HG03469 (cell line): Measurements from ENCODE around the gene TMC2.

Experiments used
- ATAC-seq: cut with Tn5 transposase; IDR thresholded peaks from one replicate; pipeline ENCODE4 v1.9.1; 2021; ENCODE audit warnings: mild to moderate bottlenecking, moderate library complexity, moderate number of reproducible peaks; ENCODE audit not compliant: unreplicated experiment

TMC2 gene

DNA sequence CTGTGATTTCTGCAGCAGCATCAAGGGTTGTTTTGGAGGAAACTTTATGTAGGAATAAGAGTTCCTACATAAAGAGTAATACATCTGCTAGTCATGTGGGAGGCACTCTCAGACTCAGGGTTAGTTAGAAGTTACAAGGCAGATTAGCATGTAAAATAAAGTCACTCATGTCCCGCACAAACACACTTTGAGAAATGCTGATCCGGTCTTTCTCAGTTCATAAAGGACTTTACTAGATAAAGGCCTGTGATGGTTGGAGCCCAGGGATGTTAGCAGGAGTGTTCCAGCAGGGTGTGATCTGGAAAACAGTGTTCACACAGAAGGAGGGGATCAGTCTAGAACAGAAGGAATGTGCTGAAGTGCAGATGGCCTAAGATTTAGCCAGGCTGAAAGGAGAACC lies 83.0 kb downstream of the TMC2 start:
- ATAC-seq: no peak

DNA sequence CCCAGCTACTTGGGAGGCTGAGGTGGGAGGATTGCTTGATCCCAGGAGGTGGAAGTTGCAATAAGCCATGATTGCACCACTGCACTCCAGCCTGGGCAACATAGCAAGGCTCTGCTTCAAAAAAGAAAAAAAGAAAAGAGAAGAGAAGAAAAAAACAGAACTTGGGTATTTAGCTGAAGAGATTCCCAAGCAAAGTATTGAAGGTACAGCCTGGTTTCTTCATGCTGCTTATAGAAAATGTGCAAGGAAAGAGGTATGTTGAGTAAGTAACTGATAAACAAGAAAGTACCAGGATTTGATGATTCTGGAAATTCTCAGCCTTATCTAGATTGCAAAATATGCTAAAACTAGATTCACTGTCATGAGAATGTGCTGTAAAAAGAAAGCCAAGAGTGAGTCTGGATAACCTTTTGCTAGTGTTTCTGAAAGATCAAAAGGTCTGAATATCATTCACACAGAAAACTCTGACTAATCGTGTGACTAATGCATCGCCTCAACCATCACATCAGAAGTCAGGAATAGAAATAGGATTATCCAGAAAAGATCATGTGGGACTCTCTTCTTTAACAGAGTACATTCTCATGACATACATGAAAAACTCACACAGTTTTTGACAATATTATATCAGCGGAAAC lies 83.7 kb downstream of the TMC2 start:
- ATAC-seq: no peak

DNA sequence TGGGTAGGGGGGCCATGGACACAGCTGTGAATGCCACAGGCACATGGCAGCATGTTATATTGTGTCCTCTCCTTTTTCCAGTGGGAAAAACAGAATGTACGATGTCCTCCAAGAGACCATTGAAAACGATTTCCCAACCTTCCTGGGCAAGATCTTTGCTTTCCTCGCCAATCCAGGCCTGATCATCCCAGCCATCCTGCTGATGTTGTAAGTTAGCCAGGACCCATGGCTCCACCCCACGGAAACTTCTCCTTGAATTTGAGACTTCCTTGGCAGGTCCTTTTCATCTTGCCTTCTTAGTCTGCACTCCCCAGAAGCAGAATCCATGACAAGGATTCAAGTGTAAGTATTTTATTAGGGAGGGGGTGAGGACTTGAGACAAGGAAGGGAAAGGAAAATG lies 87.8 kb downstream of the TMC2 start:
- no peak for ATAC-seq

DNA sequence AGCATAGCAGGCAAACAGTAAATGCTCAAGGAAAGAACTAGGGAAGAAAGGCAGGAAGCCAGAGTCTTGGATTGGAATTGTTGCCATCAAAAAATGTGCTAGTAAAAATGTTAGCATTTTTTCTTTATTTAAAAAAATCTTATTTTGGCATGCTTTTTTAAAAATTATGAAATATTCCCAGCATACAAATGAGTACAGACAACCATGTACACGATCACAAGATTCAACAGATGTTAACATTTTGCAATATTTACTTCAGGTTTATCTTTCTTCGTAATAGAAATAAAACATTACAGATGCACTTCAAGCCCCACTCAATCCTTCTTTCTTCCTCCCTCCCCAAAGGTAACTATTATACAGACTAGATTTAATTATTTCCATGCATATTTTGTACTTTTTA lies 88.7 kb downstream of the TMC2 start:
- no peak for ATAC-seq

DNA sequence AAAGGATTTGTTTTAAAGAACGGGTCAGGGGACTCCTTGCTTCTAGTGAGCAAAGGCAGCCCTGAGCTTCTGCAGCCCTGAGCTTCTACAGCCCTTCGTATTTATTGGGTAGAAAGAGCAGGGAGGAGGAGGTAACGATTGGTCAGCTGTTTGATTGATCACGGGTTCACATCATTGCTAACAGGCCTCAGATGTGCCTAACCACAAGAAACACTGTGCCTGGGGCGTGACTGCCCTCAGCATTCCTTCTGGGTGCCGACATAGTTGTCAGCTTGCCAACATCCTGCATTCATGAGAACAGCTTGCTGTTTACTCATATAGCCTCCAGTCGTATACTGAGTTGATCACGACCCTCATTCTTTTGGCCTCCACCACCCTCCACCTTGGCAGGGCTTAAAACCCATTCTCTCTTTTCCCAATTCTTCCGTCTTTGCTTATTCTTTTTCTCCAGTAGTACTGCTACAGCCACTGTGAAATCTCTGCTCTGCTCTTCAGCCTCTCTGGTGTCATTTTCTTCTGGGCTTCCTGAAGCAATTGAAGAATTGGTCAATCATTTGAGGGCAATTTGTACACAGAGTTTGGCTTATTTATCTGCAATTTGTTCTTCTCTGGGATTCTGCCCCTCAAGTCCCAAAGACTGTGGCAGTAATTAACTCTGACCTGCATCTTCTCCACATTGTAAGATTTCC lies 90.6 kb downstream of the TMC2 start:
- no peak for ATAC-seq

DNA sequence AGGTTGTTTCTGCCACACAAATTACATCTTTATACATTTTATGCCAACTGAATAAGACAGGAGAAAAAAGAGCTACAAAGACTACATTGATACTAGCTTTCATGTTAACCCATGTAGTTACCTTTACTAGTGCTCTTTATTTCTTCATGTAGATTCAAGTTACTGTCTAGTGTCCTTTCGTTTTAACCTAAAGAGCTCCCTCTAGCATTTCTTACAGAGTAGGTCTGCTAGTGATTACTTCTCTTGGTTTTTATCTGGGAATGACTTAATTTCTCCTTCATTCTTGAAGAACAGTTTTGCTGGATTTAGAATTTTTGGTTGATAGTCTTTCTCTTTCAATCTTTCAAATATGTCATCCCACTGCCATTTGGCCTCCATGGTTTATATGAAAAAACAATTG lies 94.9 kb downstream of the TMC2 start:
- ATAC-seq: no peak

DNA sequence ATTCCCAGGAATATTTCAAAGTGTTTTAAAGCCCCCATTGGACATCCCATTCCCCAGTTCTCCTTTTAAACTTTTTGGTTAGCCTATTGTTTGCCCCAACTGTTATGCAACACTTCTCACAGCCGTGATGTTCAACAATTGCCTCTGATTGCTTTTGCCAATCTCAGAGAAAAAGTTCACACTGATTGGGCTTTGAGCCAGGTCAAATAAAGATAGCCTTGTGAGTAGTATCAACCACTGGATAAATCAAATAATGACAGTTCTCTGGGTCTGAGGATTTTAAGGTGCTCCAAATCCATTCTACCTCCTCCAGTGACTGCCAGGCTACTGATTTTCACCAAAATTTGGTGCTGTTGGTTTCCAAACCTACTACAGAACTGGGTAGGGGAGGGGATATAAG lies 97.0 kb downstream of the TMC2 start:
- ATAC-seq: no peak

DNA sequence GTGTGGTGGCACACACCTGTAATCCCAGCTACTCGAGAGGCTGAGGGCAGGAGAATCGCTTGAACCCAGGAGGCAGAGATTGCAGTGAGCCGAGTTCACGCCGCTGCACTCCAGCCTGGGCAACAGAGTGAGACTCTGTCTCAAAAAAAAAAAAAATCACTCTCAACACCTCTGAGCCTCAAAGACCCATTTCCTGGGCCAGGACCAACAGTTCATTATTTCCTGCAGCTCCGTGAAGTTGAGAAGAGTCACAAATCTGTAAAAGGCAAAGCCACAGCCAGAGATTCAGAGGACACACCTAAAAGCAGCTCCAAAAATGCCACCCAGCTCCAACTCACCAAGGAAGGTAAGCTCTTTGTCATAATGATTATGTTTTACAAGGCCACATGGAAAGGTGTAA lies 100.9 kb downstream of the TMC2 start:
- no peak for ATAC-seq

DNA sequence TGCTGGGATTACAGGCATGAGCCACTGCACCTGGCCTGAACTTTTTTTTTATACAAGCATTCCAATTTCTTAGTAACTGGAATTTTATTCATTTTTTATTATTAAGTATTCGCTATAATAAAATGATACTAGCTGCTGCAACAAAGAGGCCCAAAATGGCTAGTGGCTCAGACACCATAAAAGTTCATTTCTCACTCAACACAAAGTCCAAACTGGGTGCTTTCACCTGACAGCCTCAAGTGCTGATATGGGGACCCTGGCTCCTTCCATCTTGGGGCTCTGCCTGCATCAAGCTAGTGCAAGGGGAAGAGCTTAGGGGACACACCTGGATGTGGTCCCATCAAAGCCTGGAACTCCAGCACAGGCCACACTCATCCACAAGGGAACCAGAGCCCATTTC lies 103.9 kb downstream of the TMC2 start:
- ATAC-seq: no peak

DNA sequence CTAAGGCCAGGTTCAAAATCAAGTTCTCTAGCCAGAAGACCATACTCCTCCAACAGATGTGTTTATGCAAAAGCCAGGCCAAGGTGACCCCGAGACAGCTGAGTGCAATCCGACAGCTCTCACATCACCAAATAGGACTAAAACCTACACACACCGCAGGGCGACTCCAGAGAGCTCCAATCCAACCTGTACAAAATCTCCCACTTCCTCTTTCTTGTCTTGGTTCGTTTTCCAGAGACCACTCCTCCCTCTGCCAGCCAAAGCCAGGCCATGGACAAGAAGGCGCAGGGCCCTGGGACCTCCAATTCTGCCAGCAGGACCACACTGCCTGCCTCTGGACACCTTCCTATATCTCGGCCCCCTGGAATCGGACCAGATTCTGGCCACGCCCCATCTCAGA lies 104.5 kb downstream of the TMC2 start:
- ATAC-seq: no peak

DNA sequence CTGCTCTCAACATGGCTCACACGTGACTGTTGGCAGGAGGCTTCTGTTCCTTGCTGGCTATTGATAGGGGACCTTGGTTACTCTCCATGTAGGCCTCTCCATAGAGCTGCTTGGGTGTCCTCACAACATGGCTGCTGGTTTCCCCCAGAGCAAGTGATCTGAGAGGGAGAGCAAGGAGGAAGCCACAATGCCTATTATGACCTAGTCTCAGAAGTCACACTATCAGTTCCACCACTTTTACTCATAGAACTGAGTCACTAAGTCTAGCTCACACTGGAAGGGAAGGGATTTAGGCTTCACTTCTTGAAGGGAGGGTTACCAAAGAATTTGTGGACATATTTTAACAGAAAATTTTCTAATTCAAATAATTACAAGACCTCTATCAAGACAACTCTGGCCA lies 107.3 kb downstream of the TMC2 start:
- no peak for ATAC-seq

DNA sequence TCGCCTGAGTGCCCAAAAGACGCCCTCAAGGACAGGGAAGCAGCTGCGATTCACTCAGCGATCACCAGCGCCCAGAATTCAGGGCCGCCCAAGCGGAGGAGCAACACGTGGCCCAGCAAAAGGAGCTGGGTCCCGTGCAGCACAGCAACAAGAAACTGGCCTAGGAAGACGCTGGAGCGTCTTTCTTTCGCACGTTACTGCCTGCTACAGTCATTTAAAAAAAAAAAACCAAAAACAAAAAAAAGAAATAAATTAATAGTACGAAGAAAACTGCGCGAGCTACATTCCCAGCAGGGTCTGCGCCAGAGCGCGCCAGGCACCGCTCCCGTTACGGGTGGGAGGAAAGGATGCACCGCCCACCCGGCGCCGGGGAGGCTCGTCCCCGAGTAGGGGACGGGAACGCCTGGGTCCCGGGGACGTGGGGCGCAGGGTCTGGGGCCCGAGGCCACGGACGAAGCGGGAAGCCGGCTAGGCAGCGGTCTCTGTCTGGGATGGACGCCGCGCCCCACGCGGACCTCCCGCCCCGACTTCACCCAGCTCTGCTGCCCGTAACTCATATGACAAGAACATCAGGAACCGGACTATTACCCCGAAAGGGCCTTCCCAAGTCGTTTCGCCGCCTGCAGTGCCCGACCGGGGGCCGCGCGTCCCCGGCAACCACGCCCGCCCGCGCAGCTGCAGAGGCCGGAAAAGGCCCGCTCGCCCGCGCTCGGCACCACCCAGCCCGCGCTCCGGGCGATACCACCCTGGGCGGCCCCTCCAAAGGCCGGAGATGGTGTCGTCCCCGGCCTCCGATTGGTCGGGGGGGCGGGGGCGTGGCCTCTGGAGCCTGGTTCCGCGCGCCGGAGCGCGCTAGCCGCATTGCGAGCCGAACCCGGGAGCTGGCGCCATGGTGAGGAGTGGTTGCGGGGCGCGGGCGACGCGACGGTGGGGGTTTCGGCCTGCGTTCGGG lies 115.7 kb downstream of the TMC2 start, which contains the start of gene NOP56:
TSS of gene NOP56 (plus strand) at position 861 of the 952 bp plus-strand sequence. CDS start at position 890, 29 bp downstream.
- peak; percentile 62 for ATAC-seq

DNA sequence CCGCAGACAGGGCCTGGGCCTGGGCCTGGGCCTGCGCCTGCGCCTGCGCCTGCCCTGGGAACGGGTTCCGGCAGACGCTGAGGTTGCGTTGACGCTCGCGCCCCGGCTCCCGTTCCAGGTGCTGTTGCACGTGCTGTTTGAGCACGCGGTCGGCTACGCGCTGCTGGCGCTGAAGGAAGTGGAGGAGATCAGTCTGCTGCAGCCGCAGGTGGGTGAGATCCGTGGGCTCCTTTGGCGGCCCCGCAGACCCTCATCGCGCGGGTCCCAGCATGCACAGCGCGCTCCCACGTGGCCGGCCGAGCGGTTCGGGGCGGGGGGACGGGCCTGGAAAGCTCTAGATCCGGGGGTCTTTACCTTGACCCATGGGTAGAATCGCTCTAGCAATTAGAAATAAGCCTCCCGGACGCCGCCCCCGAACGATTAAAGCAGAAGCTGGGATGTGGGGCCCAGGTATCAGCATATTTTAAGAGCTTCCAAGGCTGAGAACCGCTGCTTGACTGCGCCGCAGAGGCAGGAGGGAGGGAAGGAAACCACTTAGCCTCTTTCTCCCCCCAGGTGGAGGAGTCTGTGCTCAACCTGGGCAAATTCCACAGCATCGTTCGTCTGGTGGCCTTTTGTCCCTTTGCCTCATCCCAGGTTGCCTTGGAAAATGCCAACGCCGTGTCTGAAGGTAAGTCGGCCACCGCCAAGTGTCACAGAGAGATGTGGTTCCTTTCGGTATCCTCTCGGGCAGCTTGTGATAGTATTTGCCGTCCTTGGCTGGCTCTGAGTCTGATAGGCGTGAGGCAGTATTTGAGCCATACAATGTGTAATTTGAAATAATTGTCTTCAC lies 116.6 kb downstream of the TMC2 start:
- peak; percentile 20 for ATAC-seq

DNA sequence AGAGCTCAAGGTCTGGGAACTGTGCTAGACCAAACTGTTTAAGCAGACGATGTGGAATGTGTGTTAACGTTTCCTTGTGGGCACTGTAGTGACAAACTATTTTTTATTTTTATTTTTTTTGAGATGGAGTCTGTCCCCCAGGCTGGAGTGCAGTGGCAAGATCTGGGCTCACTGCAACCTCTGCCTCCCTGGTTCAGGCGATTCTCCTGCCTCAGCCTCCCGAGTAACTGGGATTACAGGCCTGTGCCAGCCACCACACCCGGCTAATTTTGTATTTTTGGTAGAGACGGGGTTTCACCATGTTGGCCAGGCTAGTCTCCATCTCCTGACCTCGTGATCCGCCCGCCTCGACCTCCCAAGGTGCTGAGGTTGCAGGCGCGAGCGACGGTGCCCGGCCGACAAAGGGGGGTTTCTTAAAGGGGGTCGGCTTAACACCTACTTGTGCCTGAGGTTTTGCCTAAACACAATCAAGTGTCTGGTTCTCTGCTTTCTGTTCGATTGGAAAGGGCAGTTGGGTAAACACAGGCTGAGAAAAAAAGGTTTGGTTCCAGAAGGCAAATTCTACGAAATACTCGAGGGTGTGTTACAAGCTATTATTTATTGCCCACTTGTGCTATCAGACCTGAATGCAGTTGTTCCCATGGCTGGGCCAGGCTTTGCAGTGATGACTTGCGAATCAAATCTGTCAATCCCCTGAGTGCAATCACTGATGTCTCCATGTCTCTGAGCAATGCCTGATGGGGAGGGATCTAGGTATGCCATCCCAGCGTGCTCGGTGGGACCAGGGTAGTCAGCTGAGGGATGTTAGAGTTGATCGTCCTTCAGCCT lies 117.4 kb downstream of the TMC2 start:
- ATAC-seq: no peak

DNA sequence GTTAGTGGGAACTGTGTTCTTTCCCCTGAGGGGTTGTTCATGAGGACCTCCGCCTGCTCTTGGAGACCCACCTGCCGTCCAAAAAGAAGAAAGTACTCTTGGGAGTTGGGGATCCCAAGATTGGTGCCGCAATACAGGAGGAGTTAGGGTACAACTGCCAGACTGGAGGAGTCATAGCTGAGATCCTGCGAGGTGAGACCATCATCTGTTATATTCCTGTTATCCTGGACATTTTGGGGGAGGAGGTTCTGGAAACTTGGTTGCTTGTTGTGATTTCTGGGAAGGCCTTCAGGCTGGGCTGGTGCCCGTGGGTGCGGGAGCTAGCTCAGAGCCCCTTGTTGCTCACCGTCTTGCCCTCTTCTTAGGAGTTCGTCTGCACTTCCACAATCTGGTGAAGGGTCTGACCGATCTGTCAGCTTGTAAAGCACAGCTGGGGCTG lies 118.0 kb downstream of the TMC2 start:
- ATAC-seq: no peak

DNA sequence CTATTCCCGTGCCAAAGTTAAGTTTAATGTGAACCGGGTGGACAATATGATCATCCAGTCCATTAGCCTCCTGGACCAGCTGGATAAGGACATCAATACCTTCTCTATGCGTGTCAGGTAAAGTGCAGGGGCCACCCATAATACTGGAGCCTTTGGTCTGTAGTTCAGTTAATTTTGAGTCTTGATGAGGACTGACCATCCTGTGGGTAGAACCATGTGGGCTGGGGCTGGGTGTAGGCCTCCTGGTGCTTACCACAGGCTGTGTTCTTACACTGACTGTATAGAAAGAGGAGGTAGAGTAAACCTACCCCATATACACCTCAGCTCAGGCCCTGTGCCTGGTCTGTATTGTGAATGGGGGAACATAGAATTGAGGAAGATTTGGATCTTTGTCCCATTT lies 118.5 kb downstream of the TMC2 start:
- no peak for ATAC-seq

DNA sequence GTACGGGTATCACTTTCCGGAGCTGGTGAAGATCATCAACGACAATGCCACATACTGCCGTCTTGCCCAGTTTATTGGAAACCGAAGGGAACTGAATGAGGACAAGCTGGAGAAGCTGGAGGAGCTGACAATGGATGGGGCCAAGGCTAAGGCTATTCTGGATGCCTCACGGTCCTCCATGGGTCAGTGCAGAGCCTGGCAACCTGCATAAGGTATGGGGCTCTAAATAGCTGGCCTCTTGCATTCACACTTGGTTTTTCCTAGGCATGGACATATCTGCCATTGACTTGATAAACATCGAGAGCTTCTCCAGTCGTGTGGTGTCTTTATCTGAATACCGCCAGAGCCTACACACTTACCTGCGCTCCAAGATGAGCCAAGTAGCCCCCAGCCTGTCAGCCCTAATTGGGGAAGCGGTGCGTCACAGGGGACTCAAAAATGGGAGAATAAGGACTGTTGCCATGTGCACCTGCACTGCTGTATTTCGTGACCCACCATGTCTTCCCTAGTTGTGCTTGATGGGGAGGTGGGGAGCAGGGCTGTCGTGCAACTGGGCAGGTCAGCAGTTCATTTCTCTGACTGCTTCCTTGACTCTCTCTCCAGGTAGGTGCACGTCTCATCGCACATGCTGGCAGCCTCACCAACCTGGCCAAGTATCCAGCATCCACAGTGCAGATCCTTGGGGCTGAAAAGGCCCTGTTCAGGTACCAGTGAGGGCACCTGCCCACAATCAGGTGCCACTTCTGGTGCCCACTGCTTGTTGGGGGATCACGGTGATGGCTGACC lies 119.2 kb downstream of the TMC2 start:
- no peak for ATAC-seq

DNA sequence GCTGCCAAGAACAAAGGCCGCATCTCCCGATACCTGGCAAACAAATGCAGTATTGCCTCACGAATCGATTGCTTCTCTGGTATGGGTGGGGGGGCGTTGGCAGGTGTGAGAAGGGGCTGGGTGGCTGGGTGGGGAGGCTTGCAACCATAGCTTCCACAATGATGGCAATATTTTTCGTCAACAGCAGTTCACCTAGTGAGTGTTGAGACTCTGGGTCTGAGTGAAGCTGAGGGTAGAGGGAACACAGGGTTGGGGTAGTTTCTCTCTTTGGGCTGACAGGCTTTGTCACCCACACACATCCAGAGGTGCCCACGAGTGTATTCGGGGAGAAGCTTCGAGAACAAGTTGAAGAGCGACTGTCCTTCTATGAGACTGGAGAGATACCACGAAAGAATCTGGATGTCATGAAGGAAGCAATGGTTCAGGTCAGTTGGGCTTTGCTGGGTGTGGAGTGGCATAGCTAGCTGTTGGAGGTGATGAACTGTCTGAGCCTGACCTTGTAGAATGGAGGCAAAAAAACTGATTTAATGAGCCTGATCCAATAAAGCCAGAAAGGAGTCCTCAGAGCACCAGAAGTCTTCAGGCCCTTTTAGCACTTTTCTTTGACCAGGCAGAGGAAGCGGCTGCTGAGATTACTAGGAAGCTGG lies 120.2 kb downstream of the TMC2 start:
- ATAC-seq: no peak

DNA sequence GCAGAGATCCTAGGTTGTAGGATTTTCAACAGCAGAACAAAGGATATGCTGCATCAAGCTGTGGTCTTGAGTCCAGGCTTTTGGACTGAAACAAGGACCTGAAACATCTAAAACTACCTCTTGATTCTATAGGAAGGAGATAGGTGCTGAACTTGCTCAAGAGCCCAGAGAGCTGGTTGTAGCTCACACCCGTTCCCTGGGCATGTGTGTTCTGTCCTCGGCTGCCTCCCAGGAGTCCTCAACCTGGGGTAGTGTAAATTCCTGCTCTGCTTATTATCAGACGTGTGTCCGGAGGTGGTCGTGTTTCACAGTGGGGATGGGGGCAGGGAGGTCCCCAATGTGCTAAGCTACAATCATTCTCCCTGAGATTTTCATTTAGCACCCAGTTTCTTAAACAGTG lies 120.9 kb downstream of the TMC2 start:
- ATAC-seq: no peak
